T follicular helper cell (primary cell): ENCODE data around the gene CSRNP3.

Experiments
- DNase-seq: peaks from one replicate; pipeline ENCODE4 v3.0.0-alpha.2; 2020; ENCODE audit warnings: low read depth
- total RNA-seq, 2 experiments: gene quantifications; one replicate each; lab custom pipeline; 2026; lab: John Stamatoyannopoulos, UW

The CSRNP3 gene, protein sequence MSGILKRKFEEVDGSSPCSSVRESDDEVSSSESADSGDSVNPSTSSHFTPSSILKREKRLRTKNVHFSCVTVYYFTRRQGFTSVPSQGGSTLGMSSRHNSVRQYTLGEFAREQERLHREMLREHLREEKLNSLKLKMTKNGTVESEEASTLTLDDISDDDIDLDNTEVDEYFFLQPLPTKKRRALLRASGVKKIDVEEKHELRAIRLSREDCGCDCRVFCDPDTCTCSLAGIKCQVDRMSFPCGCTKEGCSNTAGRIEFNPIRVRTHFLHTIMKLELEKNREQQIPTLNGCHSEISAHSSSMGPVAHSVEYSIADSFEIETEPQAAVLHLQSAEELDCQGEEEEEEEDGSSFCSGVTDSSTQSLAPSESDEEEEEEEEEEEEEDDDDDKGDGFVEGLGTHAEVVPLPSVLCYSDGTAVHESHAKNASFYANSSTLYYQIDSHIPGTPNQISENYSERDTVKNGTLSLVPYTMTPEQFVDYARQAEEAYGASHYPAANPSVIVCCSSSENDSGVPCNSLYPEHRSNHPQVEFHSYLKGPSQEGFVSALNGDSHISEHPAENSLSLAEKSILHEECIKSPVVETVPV
- total RNA-seq: 0 to 0.04 reads per million in 2 experiments

DNA sequence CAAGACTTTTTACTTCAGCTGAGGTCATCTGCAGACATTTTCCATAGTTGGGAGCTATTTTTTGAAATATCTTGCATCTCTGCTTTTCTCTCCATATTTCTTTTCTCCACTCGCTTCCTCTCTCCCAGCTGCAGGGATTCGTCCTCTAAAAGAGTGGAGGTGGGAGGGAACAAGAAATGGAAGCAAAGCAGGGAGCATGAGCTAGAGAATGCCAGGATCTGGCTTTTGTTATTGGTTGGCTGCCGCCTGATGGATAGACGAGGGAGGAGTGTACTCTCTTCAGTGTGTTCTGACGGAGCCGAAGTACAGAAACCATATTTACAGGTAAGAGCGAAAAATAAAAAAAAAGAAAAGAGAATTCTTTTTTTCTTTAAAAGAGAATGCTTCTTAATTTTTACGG, at the start of gene CSRNP3:
TSS of gene CSRNP3 (plus strand) at position 282 of the 400 bp plus-strand sequence. CDS start 125,368 bp downstream, outside the sequence.
- DNase-seq: no peak

DNA sequence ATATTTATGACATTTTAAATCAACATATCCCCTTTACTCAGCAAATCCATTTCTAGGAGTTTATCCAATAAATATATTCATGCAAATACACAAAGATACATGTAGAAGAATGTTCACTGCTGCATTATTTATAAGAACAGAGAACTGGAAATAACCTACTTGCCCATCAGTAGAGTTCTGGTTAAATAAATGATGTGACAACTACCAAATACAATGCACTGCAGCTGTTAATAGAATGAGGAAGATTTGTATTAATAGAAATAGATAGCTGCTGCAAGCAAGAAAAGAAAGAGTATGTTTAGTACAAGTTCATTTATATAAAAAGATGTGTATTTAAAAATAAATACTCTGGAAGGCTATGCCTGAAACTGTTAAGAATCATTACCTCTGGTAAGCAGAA, 49.3 kb upstream of the CSRNP3 start:
- no peak for DNase-seq

DNA sequence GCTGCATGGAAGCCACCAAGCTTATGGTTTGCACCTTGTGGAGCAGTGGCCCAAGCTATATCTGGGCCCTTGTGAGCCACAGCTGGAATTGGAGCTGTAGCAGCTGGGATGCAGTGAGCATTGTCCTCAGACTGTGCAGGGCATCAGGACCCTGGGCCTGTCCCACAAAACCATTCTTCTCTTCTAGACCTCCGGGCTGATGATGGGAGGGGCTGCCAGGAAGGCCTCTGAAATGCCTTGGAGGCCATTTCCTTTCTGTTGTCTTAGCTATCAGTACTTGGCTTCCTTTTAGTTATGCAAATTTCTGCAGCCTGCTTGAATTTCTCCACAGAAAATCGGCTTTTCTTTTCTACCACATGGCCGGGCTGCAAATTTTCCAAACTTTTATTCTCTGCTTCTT, 46.4 kb upstream of the CSRNP3 start:
- no peak for DNase-seq

DNA sequence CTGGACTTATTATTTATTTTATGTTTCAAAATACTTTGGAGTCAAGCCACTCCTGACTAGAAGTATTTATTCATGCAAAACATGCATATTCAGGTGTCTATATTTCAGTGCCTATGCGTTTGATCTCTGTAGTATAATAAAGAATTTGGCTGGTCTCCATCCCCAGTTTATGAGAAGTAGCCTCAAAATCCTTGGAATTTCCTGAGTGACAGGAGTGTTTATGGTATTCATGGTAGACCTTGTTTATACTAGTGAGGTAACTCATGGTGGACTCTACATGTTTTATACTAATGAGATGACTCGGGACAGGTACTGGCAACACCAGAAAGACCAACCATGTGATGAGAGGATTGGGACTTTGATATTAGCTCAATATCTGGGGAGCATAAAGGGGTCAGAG, 43.9 kb upstream of the CSRNP3 start:
- no peak for DNase-seq

DNA sequence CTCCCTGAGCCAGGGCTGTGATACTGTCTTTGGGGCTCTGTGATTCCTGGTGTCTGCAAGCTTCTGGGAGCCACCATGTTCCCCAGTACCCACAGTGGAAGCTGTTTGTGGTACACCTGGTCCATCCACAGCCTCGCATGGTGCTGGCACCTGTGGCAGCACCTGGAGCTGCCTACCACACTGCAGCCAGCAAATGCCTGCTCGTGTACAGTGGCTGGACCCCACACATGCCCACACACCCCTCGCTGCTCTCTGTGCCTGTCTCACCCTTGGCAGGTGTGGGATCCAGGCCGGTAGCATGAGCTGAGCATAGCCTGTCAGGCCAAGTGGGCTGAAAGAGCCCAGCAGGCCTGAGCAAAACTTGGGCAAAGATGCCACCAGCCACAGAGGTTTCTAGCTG, 41.8 kb upstream of the CSRNP3 start:
- no peak for DNase-seq

DNA sequence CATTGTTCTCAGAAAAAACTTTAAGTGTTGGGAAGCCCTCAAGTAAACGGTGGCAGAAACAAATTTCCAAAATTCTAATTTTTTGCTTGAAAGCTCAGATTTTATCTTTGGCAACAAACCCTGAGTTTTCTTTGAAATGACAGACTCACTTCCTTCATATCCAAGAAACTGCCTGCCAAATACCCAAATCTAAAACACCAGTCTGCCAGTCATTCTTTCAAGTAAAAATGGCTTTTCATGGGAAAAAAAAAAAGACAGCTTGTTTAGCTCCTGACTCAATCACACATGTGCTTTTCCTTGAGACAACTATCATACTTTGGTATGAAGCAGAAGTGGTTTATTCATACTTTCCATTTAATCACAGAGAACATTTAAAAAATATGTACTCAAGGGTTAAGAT, 40.6 kb upstream of the CSRNP3 start:
- DNase-seq: no peak

DNA sequence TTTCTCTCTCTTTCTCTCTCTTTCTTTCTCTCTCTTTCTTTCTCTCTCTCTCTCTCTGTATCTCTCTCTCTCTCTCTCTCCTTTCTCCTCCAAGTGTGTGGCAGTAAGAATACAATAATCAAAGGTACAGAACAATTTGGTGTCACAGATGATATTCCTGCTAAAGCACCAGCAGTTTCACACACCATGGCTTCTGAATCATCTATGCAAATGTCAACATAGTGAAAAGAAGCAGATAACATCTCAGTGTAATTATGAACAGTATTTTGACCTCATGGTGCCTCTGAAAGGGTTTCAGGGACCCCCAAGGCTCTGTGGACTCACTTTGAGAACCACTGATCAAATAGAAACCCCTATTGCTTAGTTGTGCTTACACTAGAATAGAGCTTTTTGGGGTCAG, 38.5 kb upstream of the CSRNP3 start:
- no peak for DNase-seq

DNA sequence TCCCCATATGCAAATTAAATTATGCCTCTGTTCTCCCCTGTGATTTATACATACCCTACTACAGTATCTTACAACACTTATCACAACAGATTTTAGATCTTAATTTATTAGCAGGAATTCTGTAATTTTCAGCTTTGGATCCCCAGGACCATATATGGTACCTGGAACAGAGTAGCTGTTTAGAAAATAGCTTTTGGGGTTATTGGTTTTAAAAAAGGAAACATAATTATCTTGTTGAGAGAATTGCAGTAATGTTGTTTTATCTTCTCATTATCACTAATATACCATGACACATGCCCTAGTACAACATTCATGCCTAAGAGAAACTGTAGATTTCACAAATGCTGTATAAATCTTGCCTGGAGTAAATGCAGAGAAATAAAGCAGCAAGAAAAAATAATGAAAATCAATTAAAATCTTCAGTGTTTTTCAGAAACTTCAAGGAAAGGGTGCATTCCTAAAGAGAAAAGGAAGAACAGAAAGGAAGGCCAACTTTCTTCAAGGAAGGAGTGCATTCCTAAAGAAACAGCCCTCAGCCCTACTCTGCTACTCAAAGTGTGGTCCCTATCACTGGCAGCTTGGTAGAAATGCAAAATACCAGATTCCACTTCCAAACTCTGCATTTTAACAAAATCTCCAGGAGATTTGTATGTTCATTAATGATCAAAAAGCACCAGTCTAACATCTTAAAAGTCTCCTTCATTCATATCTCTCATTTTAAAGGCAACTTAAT, 37.1 kb upstream of the CSRNP3 start:
- no peak for DNase-seq

DNA sequence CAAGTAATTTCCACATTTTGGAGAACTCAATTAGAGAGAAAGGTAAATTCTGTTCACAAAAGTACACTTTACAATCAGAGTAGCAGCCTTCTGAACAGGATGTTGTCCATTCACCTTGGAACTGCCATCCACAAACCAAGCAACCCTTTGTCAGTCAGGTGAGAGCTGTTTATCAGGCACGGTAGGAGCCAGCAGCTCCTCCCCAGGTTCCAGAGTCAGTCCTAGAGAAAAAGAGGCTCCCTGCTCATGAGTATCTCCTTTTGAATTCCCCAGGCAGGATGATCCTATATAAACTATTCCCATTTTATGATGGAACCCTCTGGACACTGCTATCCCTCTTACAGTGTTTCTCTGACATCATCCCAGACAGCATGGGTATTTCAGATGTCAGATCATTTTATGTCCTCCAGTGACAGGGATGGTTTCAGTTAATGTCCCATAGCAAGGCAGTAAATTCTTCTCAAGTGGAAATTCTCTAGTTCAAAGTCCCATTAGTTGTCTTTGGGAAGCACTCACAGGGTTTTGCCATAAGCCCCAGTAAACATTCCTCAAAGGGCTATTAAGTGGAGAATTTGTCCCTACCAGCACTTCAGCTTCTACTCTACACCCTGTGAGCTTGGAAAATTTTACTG, 34.5 kb upstream of the CSRNP3 start:
- no peak for DNase-seq

DNA sequence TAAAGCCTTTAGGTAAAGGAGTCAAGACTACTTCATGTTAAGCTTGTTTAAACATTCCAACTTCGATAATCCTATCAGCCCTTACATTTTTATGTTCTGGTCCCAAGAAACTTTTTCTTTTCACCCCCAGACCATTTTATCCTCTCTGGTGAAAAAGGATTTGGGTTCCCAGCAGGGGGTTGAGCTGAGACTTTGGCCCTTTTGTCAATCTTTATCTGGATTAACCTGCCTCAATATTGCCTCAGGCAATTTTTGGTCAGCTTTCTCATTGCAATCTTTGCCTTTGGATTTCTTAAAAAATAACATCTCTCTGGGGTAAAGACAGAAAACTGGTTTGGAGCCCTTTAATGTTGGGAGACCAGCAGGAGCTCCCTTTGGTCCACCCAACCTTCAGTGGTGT, 33.9 kb upstream of the CSRNP3 start:
- DNase-seq: no peak

DNA sequence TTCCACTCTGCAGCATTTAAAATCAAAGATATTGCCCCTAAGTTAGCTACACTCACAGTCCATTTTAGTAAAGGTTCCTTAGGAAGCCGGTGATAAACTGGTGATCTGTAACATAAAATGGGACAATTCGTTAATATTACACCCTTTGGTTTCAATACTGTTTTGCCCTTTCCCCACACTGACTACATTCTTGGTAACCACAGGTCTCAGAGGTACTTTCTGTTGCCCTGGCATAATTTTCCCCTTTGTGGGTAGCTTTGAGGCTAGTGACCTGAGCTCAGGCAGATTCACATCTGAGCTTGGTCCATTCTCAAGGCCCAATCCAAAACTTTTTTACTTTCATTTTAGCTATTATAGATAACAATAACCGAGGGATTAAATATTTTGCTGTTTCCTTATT, 32.9 kb upstream of the CSRNP3 start:
- DNase-seq: no peak

DNA sequence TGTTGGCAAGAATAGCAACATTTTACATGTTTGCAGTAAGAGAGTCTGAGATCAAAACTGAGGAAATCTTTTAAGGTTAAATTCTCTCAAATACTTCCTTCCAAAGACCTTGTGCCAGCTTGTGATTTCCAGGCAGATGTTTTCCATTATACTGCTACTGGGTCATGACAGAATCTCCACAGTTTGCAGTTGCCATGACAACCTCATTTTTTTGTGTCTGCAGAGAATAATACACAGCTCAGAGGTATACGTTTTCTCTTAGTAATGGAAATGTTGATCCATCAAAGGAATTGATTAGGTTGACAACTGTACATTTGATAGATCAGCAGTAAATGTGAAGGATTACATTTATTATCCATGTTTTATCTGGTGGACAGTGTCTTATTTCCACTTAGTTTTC, 29.1 kb upstream of the CSRNP3 start:
- DNase-seq: no peak

DNA sequence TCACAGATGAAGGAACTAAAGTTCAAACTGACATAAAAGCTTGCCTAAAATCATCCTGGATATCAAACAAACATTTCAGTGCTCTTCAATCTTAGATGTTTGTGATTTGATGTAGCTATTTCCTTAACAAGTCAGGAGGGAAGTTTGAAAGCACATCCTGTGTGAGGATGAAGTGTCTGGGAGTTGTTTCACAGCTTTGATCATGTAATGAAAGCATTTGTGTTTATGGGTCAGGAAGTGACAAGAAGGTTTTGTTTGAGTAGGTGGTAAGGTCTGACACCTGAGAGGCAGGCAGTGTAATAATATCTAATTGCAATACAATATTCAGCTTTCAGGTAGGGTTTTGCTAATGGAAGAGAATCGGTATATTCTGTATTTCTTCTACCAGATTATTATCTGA, 26.0 kb upstream of the CSRNP3 start:
- no peak for DNase-seq

DNA sequence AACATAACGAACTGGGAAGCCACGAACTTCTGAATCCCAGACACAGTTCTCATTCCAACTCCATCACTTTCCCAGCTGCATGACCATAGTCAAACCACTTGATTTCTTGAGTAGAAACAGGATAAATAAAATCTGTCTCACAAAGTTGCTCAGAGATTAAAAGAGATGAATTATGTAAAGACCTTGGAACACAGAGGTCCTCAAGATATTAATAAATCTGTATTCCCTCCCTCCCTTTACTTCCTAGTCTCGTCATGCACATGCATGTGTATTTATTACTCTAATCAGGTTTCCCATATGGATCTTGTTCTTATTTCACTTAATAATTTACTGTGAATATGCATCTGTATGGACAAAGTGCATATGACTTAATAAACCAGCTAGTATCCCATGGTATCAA, 21.1 kb upstream of the CSRNP3 start:
- no peak for DNase-seq

DNA sequence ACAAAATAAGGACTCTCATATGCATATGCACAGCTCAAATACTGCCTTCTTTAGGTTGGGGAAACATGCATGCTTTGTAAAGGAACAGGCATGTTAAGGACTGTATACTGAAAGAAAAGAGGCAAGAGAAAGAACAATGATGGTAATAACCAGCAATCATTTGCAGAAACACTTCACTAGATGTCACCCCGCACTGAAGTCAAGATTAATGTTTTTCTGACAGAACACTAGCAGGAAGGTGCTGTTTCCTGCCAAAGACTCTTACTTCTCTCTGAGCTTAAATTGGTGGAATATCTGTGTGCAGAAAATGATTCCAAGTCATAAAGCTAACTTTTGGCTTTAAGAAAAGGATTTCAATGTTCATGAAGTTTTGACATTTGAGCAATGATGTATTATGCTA, 19.3 kb upstream of the CSRNP3 start:
- DNase-seq: no peak

DNA sequence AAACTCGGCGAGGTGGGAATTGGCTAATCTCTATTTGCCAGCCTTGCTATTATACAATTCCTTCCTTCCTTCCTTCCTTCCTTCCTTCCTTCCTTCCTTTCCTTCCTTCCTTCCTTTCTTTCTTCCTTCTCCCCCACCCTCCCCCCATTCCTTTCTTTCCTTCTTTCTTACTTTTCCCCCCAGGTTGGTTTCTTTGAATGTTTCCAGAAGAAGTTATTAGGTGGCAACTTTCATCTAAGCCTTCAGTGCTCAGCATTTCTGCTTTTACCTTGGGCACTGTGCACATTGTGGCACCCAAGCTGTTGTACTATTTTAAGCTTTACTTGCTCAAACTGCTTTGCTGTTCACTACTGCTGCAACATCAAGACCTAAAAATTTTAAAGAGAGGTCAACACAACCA, 17.2 kb upstream of the CSRNP3 start:
- no peak for DNase-seq

DNA sequence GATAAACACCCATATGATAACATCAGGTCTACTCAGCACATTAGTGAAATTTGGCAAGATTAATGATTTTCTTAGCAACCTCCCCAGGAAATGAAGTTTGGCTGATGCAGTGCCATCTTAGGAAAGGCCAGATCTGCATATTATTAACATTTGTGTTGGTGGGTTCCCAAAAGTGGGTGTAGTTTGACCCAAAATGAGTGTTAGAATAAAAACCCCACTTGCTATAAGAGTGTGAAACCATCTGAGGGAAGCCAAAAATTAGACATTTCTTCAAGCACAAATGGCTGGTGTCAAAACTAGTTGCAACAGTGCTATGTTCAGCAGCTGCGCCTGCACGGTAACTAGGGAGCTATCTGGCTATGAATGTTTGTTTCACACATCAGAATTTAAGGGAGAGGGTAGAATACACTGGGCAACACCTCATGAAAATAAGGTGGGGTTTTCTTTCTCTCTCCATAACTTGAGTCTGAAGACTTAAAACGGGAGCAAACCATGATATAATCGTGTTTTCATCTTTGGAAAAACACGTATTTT, 15.9 kb upstream of the CSRNP3 start:
- no peak for DNase-seq

DNA sequence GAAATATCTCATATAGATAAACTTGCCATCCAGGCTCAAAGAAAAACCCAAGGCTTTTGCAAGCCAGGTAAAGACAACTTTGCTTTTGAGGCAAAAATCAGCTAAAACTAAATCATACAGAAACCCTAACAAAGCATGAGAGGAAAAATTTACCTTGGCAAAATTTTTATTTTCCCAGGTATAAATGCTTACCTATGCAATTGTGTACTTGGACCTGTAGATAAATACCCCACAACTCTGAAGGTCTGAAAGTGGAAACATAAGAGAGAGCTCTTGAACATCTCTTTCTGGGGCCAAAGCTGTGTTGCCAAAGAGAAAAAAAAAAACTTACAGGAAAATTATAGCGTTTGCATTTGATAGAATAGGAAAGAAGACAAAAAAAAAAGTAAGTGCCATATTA, 14.6 kb upstream of the CSRNP3 start:
- no peak for DNase-seq

DNA sequence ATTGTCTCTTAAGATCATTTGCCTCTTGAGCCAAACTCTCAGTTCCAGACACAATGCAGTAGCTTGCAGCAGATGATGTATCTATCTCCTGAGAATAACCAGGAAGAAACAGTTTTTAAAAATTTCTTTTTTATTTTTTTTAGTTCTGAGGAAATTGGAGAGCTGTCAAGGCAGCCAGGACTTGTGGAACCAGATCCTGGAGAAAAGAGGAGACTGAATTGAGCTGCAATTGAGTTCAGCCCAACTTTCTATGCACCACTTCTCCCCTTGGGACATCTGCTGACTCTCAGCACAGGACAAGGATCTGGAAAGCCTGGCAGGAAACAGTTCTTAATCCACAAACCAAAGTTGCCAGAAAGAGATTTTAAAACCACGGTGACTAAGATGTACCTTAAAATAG, 13.5 kb upstream of the CSRNP3 start:
- no peak for DNase-seq

DNA sequence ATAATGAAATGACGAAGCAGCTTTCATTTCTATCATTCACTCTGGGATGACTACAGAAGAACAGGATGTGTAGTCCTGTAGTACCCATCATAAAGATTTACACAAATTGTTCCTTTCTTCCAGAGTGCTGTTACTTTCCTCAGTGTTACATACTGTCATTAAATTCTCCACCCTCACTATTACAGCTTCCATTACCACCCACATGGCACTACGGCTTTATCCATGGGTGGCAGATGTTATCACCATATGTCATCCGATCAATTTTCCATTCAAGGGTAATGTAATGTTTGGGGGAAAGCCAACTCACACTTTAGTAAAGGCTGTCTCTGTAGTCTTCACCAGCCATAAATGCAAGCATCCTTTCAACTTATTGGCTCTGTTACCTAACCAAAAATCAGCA, 7.1 kb upstream of the CSRNP3 start:
- DNase-seq: no peak

DNA sequence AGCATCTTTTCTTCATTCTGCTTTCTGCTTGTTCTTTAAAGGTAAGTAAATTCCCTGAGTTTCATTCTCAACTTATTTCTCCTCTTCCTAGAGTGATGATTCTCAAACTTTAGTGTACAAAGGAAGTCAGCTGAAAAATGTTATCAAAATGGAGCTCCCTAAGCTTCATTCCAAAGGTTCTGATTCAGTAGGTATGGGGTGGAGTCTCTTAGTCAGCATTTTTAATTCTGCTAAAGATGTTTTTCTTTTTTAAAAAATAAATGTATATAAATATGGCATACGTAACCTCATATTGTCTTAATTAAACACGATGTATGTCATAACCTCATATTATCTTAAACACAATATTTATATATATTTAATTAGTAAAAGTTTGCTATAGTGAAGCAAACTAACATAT, 3.1 kb upstream of the CSRNP3 start:
- DNase-seq: no peak

DNA sequence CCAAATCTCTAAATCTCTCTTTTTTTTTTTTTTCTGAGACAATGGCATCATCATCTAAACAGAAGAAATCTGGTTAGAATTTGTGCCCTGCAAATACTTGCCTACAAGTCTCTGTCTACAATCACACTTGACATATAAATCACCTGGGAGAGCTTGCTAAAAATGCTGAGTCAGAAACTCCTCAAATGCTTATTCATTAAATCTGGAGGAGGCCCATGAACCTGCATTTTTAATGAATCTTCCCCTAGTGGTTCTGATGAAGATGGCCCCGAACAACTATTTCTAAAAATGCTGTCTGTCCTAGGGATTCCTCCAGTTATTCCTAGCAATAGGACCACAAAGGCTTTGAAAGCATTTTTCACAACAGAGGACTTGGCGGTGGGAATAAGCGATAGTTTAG, 1.6 kb upstream of the CSRNP3 start:
- DNase-seq: no peak
